ENCODE results near the gene S100PBP. TPM values are rescaled to one million over a fixed set of nuclear protein-coding genes. Genes with fewer than 3 reads are reported as not detected.
A peak's percentile ranks its signal among the peaks of the same experiment; 100 is the strongest.

The S100PBP gene
- total and polyA plus RNA-seq, 9 of the 15 experiments (the other 6 are each of a cell fraction or from before 2014, with no cell fraction given), result 22.9 to 60.2 (median 32.9) TPM

DNA sequence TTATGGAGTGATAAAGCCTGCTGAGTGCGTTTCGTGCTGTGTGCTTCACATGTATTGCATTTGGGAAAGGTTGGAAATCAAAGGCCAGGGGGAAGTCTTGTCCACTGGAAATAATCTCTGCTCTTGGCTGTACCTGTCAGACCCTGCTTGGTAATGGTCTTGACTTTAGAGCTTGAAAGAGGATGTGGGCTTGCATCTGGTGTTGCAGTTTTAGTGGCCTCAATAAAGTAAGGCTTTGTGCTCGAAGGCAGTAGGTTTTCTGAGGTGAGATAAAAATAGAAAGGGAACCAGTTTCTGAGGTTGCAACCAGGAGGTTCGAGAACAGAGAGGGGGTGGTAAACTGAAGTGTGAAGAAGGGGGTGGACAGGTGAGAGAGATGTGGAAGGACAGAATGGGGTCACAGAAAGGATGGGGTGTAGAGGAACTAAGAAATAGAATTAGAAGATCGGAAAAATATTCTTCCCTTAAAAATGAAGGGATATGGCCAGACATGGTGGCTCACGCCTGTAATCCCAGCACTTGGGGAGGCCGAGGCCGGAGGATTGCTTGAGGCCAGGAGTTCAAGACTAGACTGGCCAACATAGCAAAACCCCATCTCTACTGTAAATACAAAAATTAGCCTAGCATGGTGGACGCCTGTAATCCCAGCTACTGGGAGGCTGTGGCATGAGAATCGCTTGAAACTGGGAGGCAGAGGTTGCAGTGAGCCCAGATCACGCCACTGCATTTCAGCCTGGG, 1.5 kb downstream of the S100PBP start (continued):
- TF ChIP-seq, protein P1, sequence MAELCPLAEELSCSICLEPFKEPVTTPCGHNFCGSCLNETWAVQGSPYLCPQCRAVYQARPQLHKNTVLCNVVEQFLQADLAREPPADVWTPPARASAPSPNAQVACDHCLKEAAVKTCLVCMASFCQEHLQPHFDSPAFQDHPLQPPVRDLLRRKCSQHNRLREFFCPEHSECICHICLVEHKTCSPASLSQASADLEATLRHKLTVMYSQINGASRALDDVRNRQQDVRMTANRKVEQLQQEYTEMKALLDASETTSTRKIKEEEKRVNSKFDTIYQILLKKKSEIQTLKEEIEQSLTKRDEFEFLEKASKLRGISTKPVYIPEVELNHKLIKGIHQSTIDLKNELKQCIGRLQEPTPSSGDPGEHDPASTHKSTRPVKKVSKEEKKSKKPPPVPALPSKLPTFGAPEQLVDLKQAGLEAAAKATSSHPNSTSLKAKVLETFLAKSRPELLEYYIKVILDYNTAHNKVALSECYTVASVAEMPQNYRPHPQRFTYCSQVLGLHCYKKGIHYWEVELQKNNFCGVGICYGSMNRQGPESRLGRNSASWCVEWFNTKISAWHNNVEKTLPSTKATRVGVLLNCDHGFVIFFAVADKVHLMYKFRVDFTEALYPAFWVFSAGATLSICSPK (IDR thresholded peaks at IDR 0.05; ENCODE audit: borderline replicate concordance), result 0 out of 2 replicates have a peak, but pooled peaks have one; percentile 62
- TF ChIP-seq, protein P2, sequence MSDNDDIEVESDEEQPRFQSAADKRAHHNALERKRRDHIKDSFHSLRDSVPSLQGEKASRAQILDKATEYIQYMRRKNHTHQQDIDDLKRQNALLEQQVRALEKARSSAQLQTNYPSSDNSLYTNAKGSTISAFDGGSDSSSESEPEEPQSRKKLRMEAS (CRISPR knock-in tag; IDR thresholded peaks at IDR 0.05), result peak; percentile 14; the same call in 1 of the 2 replicates
- TF ChIP-seq ZNF717 (CRISPR knock-in tag; IDR thresholded peaks at IDR 0.05) (0 out of 2 replicates have a peak, but pooled peaks have one; percentile 35), HDAC1 (IDR thresholded peaks at IDR 0.05) (0 out of 4 replicates have a peak, but pooled peaks of 1 of the 2 experiments have one; percentile 20), MEF2A (IDR thresholded peaks at IDR 0.05; ENCODE audit: control insufficient read depth, low read depth, low read length) (peak; percentile 38; the same call in 1 of the 2 replicates), ELF4 (CRISPR knock-in tag; IDR thresholded peaks at IDR 0.05) (0 out of 2 replicates have a peak, but pooled peaks have one; percentile 32), BDP1 (IDR thresholded peaks at IDR 0.05; ENCODE audit: insufficient read depth, insufficient read length) (no peak), OTX1 (CRISPR knock-in tag; IDR thresholded peaks at IDR 0.05) (peak; percentile 26; the same call in 1 of the 2 replicates), ARID1B (IDR thresholded peaks at IDR 0.05) (peak; percentile 25; the same call in 1 of the 2 replicates), KLF6 (CRISPR knock-in tag; IDR thresholded peaks at IDR 0.05; ENCODE audit: borderline replicate concordance) (no peak)
- TF ChIP-seq, protein P3, sequence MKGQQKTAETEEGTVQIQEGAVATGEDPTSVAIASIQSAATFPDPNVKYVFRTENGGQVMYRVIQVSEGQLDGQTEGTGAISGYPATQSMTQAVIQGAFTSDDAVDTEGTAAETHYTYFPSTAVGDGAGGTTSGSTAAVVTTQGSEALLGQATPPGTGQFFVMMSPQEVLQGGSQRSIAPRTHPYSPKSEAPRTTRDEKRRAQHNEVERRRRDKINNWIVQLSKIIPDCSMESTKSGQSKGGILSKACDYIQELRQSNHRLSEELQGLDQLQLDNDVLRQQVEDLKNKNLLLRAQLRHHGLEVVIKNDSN (CRISPR knock-in tag; IDR thresholded peaks at IDR 0.05), result no peak
- TF ChIP-seq, protein P4, sequence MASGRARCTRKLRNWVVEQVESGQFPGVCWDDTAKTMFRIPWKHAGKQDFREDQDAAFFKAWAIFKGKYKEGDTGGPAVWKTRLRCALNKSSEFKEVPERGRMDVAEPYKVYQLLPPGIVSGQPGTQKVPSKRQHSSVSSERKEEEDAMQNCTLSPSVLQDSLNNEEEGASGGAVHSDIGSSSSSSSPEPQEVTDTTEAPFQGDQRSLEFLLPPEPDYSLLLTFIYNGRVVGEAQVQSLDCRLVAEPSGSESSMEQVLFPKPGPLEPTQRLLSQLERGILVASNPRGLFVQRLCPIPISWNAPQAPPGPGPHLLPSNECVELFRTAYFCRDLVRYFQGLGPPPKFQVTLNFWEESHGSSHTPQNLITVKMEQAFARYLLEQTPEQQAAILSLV (tag; IDR thresholded peaks at IDR 0.05), result no peak

All from K562 (cell line).